IMR-90 (cell line): ENCODE measurements around the gene MTF2. TPM values are rescaled to one million over a fixed set of nuclear protein-coding genes. Genes with fewer than 3 reads are reported as not detected.

ENCODE experiments used
- ATAC-seq: fragments of 200-7000 bp; cut with Tn5 transposase; 2 replicates; pipeline ENCODE4 v1.9.1; 2020; ENCODE audit warnings: low read depth, mild to moderate bottlenecking, moderate library complexity
- BruUV-seq: library from RNA; stranded (reverse); fragments of 400-500 nt; replicated peaks from 2 replicates; lab custom pipeline; 2021; lab: Mats Ljungman, UMichigan
- CTCF ChIA-PET: fragments of 300-600 bp; formaldehyde crosslinking; extraction: SDS; loops from one replicate; lab custom pipeline; 2021; ENCODE audit warnings: antibody characterized with exemption; lab: Yijun Ruan, JAX
- POLR2A ChIA-PET: fragments of 300-600 bp; sonication (Branson Sonifier 250); formaldehyde crosslinking; loops from one replicate; lab custom pipeline; 2022; ENCODE audit warnings: antibody characterized with exemption; ENCODE audit not compliant: unreplicated experiment; lab: Charles Lee
- DNase-seq: peaks from one replicate; pipeline ENCODE4 v3.0.0; 2013
- H2AFZ ChIP-seq: replicated peaks from 2 replicates; pipeline ENCODE3; 2013; ENCODE audit warnings: low read length, mild to moderate bottlenecking; ENCODE audit not compliant: poor library complexity
- H2AK5ac ChIP-seq: 2 replicates; pipeline ENCODE4 v1.6.1; 2013; ENCODE audit warnings: low read depth, low read length, inconsistent platforms
- H2AK9ac ChIP-seq: replicated peaks from 2 replicates; pipeline ENCODE3; 2013; ENCODE audit warnings: mild to moderate bottlenecking, low read depth, low read length, moderate library complexity; ENCODE audit not compliant: poor library complexity
- H2BK120ac ChIP-seq: 2 replicates; pipeline ENCODE4 v1.6.1; 2013; ENCODE audit warnings: low read depth, low read length, inconsistent platforms
- H2BK15ac ChIP-seq: 3 replicates; pipeline ENCODE4 v1.6.1; 2013; ENCODE audit warnings: low read depth, low read length, inconsistent platforms
- H2BK20ac ChIP-seq: 2 replicates; pipeline ENCODE4 v1.6.1; 2013; ENCODE audit warnings: low read depth, mild to moderate bottlenecking, inconsistent platforms, low read length, moderate library complexity
- H2BK5ac ChIP-seq: 2 replicates; pipeline ENCODE4 v1.6.1; 2013; ENCODE audit warnings: mild to moderate bottlenecking, low read depth, low read length, inconsistent platforms; ENCODE audit not compliant: poor library complexity, severe bottlenecking
- H3K14ac ChIP-seq: replicated peaks from 2 replicates; pipeline ENCODE4 v1.6.1; 2013; ENCODE audit warnings: low read depth, low read length, inconsistent platforms
- H3K18ac ChIP-seq: 2 replicates; pipeline ENCODE4 v1.6.1; 2013; ENCODE audit warnings: low read depth, low read length, control low read depth
- H3K23ac ChIP-seq: 2 replicates; pipeline ENCODE4 v1.6.1; 2013; ENCODE audit warnings: low read depth, low read length, inconsistent platforms
- H3K27ac ChIP-seq: 2 replicates; pipeline ENCODE4 v1.5.1; 2013; ENCODE audit warnings: mild to moderate bottlenecking, control low read depth, low read length; ENCODE audit not compliant: insufficient read depth
- H3K27me3 ChIP-seq: 2 replicates; pipeline ENCODE4 v1.6.1; 2013; ENCODE audit warnings: low read length; ENCODE audit not compliant: control insufficient read depth, insufficient read depth
- H3K36me3 ChIP-seq: 2 replicates; pipeline ENCODE4 v1.6.1; 2013; ENCODE audit warnings: low read length, mixed read lengths; ENCODE audit not compliant: control insufficient read depth, insufficient read depth
- H3K4ac ChIP-seq: 2 replicates; pipeline ENCODE4 v1.6.1; 2013; ENCODE audit warnings: low read depth, low read length, inconsistent platforms
- H3K4me1 ChIP-seq: 2 replicates; pipeline ENCODE4 v1.6.1; 2013; ENCODE audit warnings: low read length, mixed read lengths; ENCODE audit not compliant: control insufficient read depth, insufficient read depth
- H3K4me2 ChIP-seq: 2 replicates; pipeline ENCODE4 v1.6.1; 2013; ENCODE audit warnings: low read depth, mild to moderate bottlenecking, control low read depth, low read length, moderate library complexity
- H3K4me3 ChIP-seq: 2 replicates; pipeline ENCODE4 v1.5.1; 2013; ENCODE audit warnings: low read depth, mild to moderate bottlenecking, control low read depth, low read length, moderate library complexity; ENCODE audit not compliant: insufficient read depth
- H3K56ac ChIP-seq: 2 replicates; pipeline ENCODE4 v1.6.1; 2013; ENCODE audit warnings: low read length, inconsistent platforms; ENCODE audit not compliant: insufficient read depth; ENCODE audit errors: extremely low read depth
- H3K79me1 ChIP-seq, 2 experiments: 2 replicates each; pipeline ENCODE4 v1.6.1; 2013; ENCODE audit warnings: low read length in 2 of 2, inconsistent platforms in 1 of 2, low read depth in 1 of 2
- H3K9ac ChIP-seq: 2 replicates; pipeline ENCODE4 v1.6.1; 2013; ENCODE audit warnings: low read depth, low read length, control low read depth
- H3K9me1 ChIP-seq: 2 replicates; pipeline ENCODE4 v1.6.1; 2013; ENCODE audit warnings: low read length, inconsistent platforms; ENCODE audit not compliant: insufficient read depth
- H3K9me3 ChIP-seq: 2 replicates; pipeline ENCODE4 v1.6.1; 2013; ENCODE audit warnings: low read length; ENCODE audit not compliant: control insufficient read depth, insufficient read depth
- H4K20me1 ChIP-seq: 2 replicates; pipeline ENCODE4 v1.6.1; 2013; ENCODE audit warnings: low read length, inconsistent platforms; ENCODE audit not compliant: insufficient read depth
- H4K5ac ChIP-seq: 2 replicates; pipeline ENCODE4 v1.6.1; 2013; ENCODE audit warnings: mild to moderate bottlenecking, low read depth, low read length, control low read depth
- H4K8ac ChIP-seq, 2 experiments: 2 replicates each; pipeline ENCODE4 v1.6.1; 2013; ENCODE audit warnings: low read depth in 2 of 2, low read length in 2 of 2, control low read depth in 1 of 2, inconsistent platforms in 1 of 2
- H4K91ac ChIP-seq: 2 replicates; pipeline ENCODE4 v1.6.1; 2013; ENCODE audit warnings: low read depth, low read length, inconsistent platforms; ENCODE audit not compliant: insufficient read depth
- BHLHE40 ChIP-seq: fragments of 150-350 bp; IDR thresholded peaks from 2 replicates; pipeline ENCODE4 v1.6.1; 2016; ENCODE audit warnings: mild to moderate bottlenecking, low read depth, low read length
- CEBPB ChIP-seq: IDR thresholded peaks from 2 replicates; pipeline ENCODE4 v1.6.1; 2012; ENCODE audit warnings: low read depth, low read length, improper control_type of control experiment
- CHD1 ChIP-seq: IDR thresholded peaks from 2 replicates; pipeline ENCODE4 v1.6.1; 2012; ENCODE audit warnings: low read depth, low read length, improper control_type of control experiment
- FOS ChIP-seq: fragments of 150-350 bp; IDR thresholded peaks from 2 replicates; pipeline ENCODE4 v1.6.1; 2016; ENCODE audit warnings: low read depth, low read length
- MAZ ChIP-seq: IDR thresholded peaks from 2 replicates; pipeline ENCODE4 v1.6.1; 2012; ENCODE audit warnings: low read depth, mild to moderate bottlenecking, low read length, improper control_type of control experiment, moderate library complexity, borderline replicate concordance
- MXI1 ChIP-seq: IDR thresholded peaks from 2 replicates; pipeline ENCODE4 v1.6.1; 2012; ENCODE audit warnings: low read depth, mild to moderate bottlenecking, low read length, moderate library complexity, borderline replicate concordance
- NFE2L2 ChIP-seq: fragments of 150-350 bp; IDR thresholded peaks from 2 replicates; pipeline ENCODE4 v1.6.1; 2016; ENCODE audit warnings: low read depth, mild to moderate bottlenecking, low read length
- POLR2A ChIP-seq: IDR thresholded peaks from 2 replicates; pipeline ENCODE4 v1.6.1; 2012; ENCODE audit warnings: mild to moderate bottlenecking, low read depth, low read length
- RAD21 ChIP-seq: IDR thresholded peaks from 2 replicates; pipeline ENCODE4 v1.6.1; 2012; ENCODE audit warnings: low read length, improper control_type of control experiment
- RCOR1 ChIP-seq: IDR thresholded peaks from 2 replicates; pipeline ENCODE4 v1.6.1; 2012; ENCODE audit warnings: mild to moderate bottlenecking, low read length, improper control_type of control experiment; ENCODE audit not compliant: insufficient replicate concordance
- RFX5 ChIP-seq: IDR thresholded peaks from 2 replicates; pipeline ENCODE4 v1.8.0; 2012; ENCODE audit warnings: low read depth, mild to moderate bottlenecking, low read length, moderate library complexity
- SMC3 ChIP-seq: fragments of 150-350 bp; IDR thresholded peaks from 2 replicates; pipeline ENCODE4 v1.6.1; 2016; ENCODE audit warnings: low read depth, mild to moderate bottlenecking, antibody characterized with exemption, low read length, moderate library complexity
- WGBS, 2 experiments: methylation state at CpG; one replicate each; pipeline versions ENCODE4 v1.1.5 to v1.1.7; 2013; ENCODE audit warnings: missing lambda C conversion rate in 2 of 2; ENCODE audit not compliant: insufficient read length in 1 of 2; ENCODE audit errors: extremely low coverage in 2 of 2; 5-methylcytosine and 5-hydroxymethylcytosine counted together
- dilution Hi-C: fragments of 300-500 bp; cut with HindIII; formaldehyde crosslinking; loops from one replicate; pipeline ENCODE4 v1.14.3; 2018; ENCODE audit warnings: low sequenced_read_pairs; ENCODE audit not compliant: unreplicated experiment
- in situ Hi-C: fragments of 300-500 bp; cut with MboI; formaldehyde crosslinking; loops from 3 replicates; pipeline ENCODE4 v1.14.3; 2019; ENCODE audit warnings: low sequenced_read_pairs, inconsistent platforms, mixed read lengths
- intact Hi-C: fragments of 100-400 bp; cut with micrococcal nuclease; formaldehyde crosslinking; loops from 2 replicates; pipeline ENCODE4 v1.10.0; 2022
- polyA plus RNA-seq, 3 experiments: library from polyadenylated mRNA; depleted of rRNA; stranded (reverse); fragments of >200 nt; gene quantifications; 2 replicates each; pipeline ENCODE4 v1.2.3, GENCODE V29; 2012; ENCODE audit warnings: low replicate concordance in 1 of 3
- total RNA-seq: library from RNA; depleted of rRNA; stranded (reverse); fragments of >200 nt; gene quantifications from 2 replicates; pipeline ENCODE4 v1.2.3, GENCODE V29; 2012
- TF ChIP-seq, protein P1 (sequence below): conservative IDR thresholded peaks from 2 replicates; pipeline ENCODE4 v1.5.1; 2012; ENCODE audit warnings: mild to moderate bottlenecking, low read depth, low read length, improper control_type of control experiment
- TF ChIP-seq, protein P2 (sequence below): fragments of 150-350 bp; IDR thresholded peaks from 2 replicates; pipeline ENCODE4 v1.6.1; 2017; ENCODE audit warnings: mild to moderate bottlenecking, antibody characterized with exemption, low read length, low read depth

The MTF2 gene
- total and polyA plus RNA-seq, 2 of the 4 experiments (the other 2 are of a cell fraction), result 10.6 to 39.8 TPM

DNA sequence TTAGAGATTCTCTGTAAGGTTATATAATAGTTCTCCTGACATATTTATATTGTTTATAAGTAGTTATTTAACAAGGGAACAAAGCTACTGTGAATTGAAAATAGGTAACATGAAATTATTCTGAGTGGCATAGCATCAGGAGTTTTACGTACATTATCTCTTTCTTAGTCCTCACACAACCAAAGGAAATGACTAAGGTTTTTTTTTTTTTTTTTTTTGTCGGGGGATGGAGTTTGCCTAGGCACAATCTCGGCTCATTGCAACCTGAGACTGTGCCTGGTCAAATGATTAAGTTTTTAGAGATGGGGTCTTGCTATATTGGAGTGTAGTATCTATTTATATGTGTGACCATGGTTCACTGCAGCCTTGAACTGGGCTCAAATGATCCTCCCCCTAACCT, 76.3 kb downstream of the MTF2 start:
- ChIA-PET POLR2A (no interaction called here), CTCF (interaction anchor here (0.6 to 0.7 kb wide), 2 partner anchors 20 to 58 kb away, joined by 7 read pairs; no protein-coding TSS in a partner anchor)
- Histone ChIP-seq H2BK120ac (no peak overlapping the region), H2AFZ (no peak overlapping the region), H2BK20ac (no peak overlapping the region), H2BK15ac (no peak overlapping the region), H3K79me1 (peaks cover 23 to 31% of the 10 kb centered on the region in 2 experiments), H4K20me1 (no peaks in the 10 kb centered on the region; the same call in 1 of the 2 replicates), H3K56ac (no peak overlapping the region), H3K9me3 (no peaks in the 10 kb centered on the region), H3K9me1 (peaks cover 6% of the 10 kb centered on the region; the same call in 1 of the 2 replicates), H3K4me1 (no peaks in the 10 kb centered on the region), H3K9ac (no peak overlapping the region), H4K91ac (no peak overlapping the region), H4K5ac (no peak overlapping the region), H3K36me3 (peaks cover 17% of the 10 kb centered on the region), H4K8ac (0 out of 4 replicates have a peak overlapping the region, but pooled peaks of 1 of the 2 experiments have one; percentile 9), H3K4me2 (no peak overlapping the region), H3K4me3 (no peak overlapping the region), H3K18ac (no peak overlapping the region), H3K27me3 (no peaks in the 10 kb centered on the region), H2BK5ac (peak overlapping the region; percentile 33), H2AK5ac (no peak overlapping the region), H3K14ac (no peak overlapping the region), H3K27ac (no peak overlapping the region), H3K23ac (no peak overlapping the region; the same call in 1 of the 2 replicates), H3K4ac (no peak overlapping the region), H2AK9ac (no peak overlapping the region)
- TF ChIP-seq MXI1, result no peak
- TF ChIP-seq BHLHE40, result no peak
- no peak for TF ChIP-seq MAZ
- no peak for TF ChIP-seq FOS
- TF ChIP-seq SMC3, result no peak
- no peak for TF ChIP-seq NFE2L2
- TF ChIP-seq RFX5, result no peak
- no peak for TF ChIP-seq RCOR1
- no peak for TF ChIP-seq POLR2A
- TF ChIP-seq, protein P1, sequence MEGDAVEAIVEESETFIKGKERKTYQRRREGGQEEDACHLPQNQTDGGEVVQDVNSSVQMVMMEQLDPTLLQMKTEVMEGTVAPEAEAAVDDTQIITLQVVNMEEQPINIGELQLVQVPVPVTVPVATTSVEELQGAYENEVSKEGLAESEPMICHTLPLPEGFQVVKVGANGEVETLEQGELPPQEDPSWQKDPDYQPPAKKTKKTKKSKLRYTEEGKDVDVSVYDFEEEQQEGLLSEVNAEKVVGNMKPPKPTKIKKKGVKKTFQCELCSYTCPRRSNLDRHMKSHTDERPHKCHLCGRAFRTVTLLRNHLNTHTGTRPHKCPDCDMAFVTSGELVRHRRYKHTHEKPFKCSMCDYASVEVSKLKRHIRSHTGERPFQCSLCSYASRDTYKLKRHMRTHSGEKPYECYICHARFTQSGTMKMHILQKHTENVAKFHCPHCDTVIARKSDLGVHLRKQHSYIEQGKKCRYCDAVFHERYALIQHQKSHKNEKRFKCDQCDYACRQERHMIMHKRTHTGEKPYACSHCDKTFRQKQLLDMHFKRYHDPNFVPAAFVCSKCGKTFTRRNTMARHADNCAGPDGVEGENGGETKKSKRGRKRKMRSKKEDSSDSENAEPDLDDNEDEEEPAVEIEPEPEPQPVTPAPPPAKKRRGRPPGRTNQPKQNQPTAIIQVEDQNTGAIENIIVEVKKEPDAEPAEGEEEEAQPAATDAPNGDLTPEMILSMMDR, result no peak
- no peak for TF ChIP-seq CHD1
- no peak for TF ChIP-seq CEBPB
- TF ChIP-seq, protein P2, sequence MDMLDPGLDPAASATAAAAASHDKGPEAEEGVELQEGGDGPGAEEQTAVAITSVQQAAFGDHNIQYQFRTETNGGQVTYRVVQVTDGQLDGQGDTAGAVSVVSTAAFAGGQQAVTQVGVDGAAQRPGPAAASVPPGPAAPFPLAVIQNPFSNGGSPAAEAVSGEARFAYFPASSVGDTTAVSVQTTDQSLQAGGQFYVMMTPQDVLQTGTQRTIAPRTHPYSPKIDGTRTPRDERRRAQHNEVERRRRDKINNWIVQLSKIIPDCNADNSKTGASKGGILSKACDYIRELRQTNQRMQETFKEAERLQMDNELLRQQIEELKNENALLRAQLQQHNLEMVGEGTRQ, result no peak
- TF ChIP-seq RAD21, result no peak
- no peak for DNase-seq
- ATAC-seq, result no peak
- dilution Hi-C loops (no loop called here), in situ Hi-C loops (no loop called here), intact Hi-C loops (no loop called here)
- no CpG with 5 or more reads among the region's 3 CpGs for WGBS, 2 experiments
- no TSS peak for BruUV-seq
